Fibroblast of pulmonary artery (primary cell): ENCODE data around the gene ZDBF2.

ENCODE experiments used
- DNase-seq: peaks from one replicate; pipeline ENCODE4 v3.0.0-alpha.2; 2010; ENCODE audit warnings: low read depth
- H3K4me3 ChIP-seq: replicated peaks from 2 replicates; pipeline ENCODE4 v1.5.1; 2011; ENCODE audit warnings: low read depth, mild to moderate bottlenecking, control low read depth, low read length, moderate library complexity
- TF ChIP-seq, protein P1 (sequence below): IDR thresholded peaks from 2 replicates; pipeline ENCODE4 v1.5.1; 2011; ENCODE audit warnings: mild to moderate bottlenecking, control low read depth, low read length, inconsistent platforms; ENCODE audit errors: missing control alignments

Gene ZDBF2

DNA sequence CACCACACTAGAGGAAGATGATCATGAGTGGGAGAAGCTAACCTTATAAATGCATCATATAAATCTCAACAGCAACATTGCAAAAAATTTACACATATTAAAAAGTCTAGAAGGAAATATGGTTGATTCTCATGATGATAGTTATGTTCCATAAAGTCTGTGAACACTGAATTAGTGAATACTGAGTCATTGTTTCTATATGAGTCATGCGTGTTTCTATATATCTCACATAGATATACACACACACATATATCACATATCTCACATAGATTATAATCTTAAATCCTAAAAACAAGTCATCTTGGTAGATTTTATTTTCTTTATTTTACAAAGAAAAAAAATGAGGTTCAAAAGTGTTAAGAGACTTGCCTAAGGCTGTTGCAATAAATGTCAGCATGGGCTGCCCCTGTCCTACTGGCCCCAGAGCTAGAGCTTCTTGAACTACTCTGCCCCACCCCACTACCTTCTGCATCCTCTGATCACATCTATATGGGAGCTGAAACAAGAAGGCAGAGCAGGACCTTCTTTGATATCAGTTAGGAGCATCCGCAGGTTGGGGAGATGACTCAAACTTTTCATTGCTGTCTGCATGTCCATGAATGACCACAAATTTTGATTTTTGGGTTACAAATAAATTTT lies 87.1 kb downstream of the ZDBF2 start:
- H3K4me3 ChIP-seq = no peak overlapping the region
- no peak for DNase-seq
- TF ChIP-seq, protein P1, sequence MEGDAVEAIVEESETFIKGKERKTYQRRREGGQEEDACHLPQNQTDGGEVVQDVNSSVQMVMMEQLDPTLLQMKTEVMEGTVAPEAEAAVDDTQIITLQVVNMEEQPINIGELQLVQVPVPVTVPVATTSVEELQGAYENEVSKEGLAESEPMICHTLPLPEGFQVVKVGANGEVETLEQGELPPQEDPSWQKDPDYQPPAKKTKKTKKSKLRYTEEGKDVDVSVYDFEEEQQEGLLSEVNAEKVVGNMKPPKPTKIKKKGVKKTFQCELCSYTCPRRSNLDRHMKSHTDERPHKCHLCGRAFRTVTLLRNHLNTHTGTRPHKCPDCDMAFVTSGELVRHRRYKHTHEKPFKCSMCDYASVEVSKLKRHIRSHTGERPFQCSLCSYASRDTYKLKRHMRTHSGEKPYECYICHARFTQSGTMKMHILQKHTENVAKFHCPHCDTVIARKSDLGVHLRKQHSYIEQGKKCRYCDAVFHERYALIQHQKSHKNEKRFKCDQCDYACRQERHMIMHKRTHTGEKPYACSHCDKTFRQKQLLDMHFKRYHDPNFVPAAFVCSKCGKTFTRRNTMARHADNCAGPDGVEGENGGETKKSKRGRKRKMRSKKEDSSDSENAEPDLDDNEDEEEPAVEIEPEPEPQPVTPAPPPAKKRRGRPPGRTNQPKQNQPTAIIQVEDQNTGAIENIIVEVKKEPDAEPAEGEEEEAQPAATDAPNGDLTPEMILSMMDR = no peak
